ENCODE data around the gene PTPN2. TPM values are rescaled to one million over a fixed set of nuclear protein-coding genes. Genes with fewer than 3 reads are reported as not detected.

The PTPN2 gene
- total and polyA plus RNA-seq, 2 experiments from 2014 or later, result 49.9 to 65.5 TPM

DNA sequence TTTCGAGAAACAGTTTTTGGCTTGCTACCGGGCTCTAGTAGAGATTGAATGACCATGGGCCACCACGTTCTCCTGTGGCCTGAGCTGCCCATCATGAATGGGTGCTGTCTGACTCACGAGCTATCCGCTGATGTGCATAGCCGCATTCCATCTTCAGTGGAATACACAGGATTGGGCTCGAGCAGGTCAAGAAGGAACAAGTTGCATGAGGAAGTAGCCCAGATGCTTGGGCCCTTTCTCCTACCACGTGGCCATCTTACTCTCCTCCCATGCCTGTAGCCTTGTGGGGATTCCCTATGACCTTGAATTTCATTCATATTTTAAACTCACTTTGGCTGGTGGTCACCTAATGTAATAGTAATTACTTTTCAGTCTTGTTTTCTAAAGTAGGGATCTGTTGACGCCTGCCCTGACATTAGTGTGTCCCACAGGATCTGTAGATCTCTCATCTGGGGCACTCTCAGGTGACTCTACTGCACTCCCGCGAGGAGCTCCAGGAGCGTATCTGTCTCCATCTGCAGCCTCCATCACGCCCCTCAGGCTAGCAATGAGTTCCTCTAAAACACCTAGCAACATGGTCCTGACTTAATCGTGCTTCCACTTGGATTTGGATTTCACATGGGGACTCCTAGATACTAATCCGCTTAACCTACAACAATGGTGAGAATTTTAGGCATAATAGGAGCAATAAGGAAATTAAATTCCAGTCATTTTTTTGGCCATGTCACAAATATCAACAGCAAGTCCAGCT lies 113.4 kb downstream of the PTPN2 start:
- Mint-ChIP-seq H3K4me3 (no peak overlapping the region), H3K36me3 (ENCODE audit: low read depth) (no peaks in the 10 kb centered on the region; the same call in 2 of the 3 replicates), H3K9me3 (no peaks in the 10 kb centered on the region), H3K27ac (no peak overlapping the region; the same call in 1 of the 2 replicates), H3K27me3 (ENCODE audit: insufficient read depth, low read depth, poor library complexity) (no peaks in the 10 kb centered on the region), H3K4me1 (peaks cover 8% of the 10 kb centered on the region; the same call in 2 of the 3 replicates)
- no peak overlapping the region for H3K27ac ChIP-seq (ENCODE audit: low read depth)
- H3F3A ChIP-seq (replicated peaks; ENCODE audit: low read depth), result no peaks in the 10 kb centered on the region
- no peak overlapping the region for H3K4me2 ChIP-seq
- H3K9me2 ChIP-seq (ENCODE audit: insufficient read depth), result 0 out of 2 replicates have a peak, but pooled peaks cover 4% of the 10 kb centered on the region
- DNase-seq (ENCODE audit: low spot score) (no peak), ATAC-seq (no peak)
- H2AFZ ChIP-seq, result no peak overlapping the region
- no peaks in the 10 kb centered on the region for H3K36me3 ChIP-seq (ENCODE audit: insufficient read depth)
- H3K79me2 ChIP-seq (replicated peaks; ENCODE audit: insufficient read depth), result no peaks in the 10 kb centered on the region
- 0 out of 2 replicates have a peak, but pooled peaks cover 2% of the 10 kb centered on the region for H3K27me3 ChIP-seq (ENCODE audit: insufficient read depth)
- no peaks in the 10 kb centered on the region; the same call in none of the 2 replicates for H3K4me1 ChIP-seq (ENCODE audit: insufficient read depth)
- no peaks in the 10 kb centered on the region for H4K20me1 ChIP-seq (replicated peaks; ENCODE audit: insufficient read depth)
- H3K4me3 ChIP-seq, result no peak overlapping the region
- TF ChIP-seq STAT1 (IDR thresholded peaks at IDR 0.05; ENCODE audit: unreplicated experiment) (no peak), CREB1 (CRISPR knock-in tag; IDR thresholded peaks at IDR 0.05; ENCODE audit: low read depth) (no peak), EZH2 (IDR thresholded peaks at IDR 0.05; ENCODE audit: low read depth, unreplicated experiment) (no peak), ETS1 (IDR thresholded peaks at IDR 0.05) (no peak)

DNA sequence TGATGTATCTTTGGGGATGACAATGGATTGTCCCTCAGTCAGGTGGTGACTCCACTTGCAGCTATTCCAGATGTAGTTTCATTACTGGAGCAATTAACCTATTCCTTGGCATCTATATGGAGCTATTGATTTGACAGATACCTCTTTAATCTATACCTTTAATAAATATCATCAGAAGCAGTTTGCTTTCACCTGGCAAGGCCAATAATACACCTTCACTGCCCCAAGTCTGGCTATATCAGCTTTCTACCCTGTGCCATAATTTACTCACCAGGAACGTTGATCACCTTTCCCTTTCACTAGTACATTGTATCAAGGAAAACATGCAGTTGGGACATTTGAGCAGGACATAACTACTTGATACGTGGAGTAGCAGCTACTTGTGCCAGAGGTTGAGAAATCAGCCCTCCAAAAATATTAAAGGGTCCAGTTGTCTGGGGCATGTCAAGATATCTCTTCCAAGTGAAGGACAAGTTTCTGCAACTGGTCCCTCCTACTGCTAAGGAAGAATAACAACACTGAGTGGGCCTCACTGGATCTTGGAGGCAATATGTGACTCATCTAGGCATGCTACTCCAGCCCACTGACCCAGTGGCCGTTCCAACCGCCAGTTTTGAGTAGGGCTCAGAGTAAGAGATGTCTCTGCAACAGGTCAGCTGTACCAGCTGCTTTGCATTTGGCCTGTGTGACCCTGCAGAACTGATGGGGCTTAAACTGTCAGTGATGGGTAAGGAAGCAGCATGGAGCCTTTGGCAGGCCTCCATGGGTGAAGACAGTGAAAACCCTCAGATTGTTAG lies 114.2 kb downstream of the PTPN2 start:
- Mint-ChIP-seq H3K27me3 (ENCODE audit: insufficient read depth, low read depth, poor library complexity) (peaks cover 1% of the 10 kb centered on the region), H3K9me3 (no peaks in the 10 kb centered on the region)
- DNase-seq (ENCODE audit: low spot score), result no peak

GRCh38 chr18:12769136-12769535 lies 114.9 kb downstream of the PTPN2 start:
- ATAC-seq, result no peak
- H2AFZ ChIP-seq, result no peak overlapping the region
- TF ChIP-seq ZNF331 (CRISPR knock-in tag; IDR thresholded peaks at IDR 0.05; ENCODE audit: low read depth) (no peak), ZNF114 (CRISPR knock-in tag; IDR thresholded peaks at IDR 0.05) (no peak), POLR2AphosphoS5 (IDR thresholded peaks at IDR 0.05; ENCODE audit: low read depth) (no peak), STAT1 (IDR thresholded peaks at IDR 0.05; ENCODE audit: unreplicated experiment) (no peak), EZH2 (IDR thresholded peaks at IDR 0.05; ENCODE audit: low read depth, unreplicated experiment) (no peak), ETS1 (IDR thresholded peaks at IDR 0.05) (no peak)
- TF ChIP-seq, protein P1, sequence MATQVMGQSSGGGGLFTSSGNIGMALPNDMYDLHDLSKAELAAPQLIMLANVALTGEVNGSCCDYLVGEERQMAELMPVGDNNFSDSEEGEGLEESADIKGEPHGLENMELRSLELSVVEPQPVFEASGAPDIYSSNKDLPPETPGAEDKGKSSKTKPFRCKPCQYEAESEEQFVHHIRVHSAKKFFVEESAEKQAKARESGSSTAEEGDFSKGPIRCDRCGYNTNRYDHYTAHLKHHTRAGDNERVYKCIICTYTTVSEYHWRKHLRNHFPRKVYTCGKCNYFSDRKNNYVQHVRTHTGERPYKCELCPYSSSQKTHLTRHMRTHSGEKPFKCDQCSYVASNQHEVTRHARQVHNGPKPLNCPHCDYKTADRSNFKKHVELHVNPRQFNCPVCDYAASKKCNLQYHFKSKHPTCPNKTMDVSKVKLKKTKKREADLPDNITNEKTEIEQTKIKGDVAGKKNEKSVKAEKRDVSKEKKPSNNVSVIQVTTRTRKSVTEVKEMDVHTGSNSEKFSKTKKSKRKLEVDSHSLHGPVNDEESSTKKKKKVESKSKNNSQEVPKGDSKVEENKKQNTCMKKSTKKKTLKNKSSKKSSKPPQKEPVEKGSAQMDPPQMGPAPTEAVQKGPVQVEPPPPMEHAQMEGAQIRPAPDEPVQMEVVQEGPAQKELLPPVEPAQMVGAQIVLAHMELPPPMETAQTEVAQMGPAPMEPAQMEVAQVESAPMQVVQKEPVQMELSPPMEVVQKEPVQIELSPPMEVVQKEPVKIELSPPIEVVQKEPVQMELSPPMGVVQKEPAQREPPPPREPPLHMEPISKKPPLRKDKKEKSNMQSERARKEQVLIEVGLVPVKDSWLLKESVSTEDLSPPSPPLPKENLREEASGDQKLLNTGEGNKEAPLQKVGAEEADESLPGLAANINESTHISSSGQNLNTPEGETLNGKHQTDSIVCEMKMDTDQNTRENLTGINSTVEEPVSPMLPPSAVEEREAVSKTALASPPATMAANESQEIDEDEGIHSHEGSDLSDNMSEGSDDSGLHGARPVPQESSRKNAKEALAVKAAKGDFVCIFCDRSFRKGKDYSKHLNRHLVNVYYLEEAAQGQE (IDR thresholded peaks at IDR 0.05; ENCODE audit: unreplicated experiment), result no peak

More for the DNA sequence above, 114.2 kb downstream of the PTPN2 start:
- Histone ChIP-seq H3K4me2 (no peak overlapping the region), H3K36me3 (ENCODE audit: insufficient read depth) (no peaks in the 10 kb centered on the region), H3K27me3 (ENCODE audit: insufficient read depth) (no peaks in the 10 kb centered on the region), H4K20me1 (replicated peaks; ENCODE audit: insufficient read depth) (no peaks in the 10 kb centered on the region), H3K4me3 (no peak overlapping the region), H3K79me2 (replicated peaks; ENCODE audit: insufficient read depth) (no peaks in the 10 kb centered on the region), H2AFZ (no peak overlapping the region), H3K27ac (ENCODE audit: low read depth) (no peak overlapping the region), H3K4me1 (ENCODE audit: insufficient read depth) (no peaks in the 10 kb centered on the region; the same call in none of the 2 replicates), H3F3A (replicated peaks; ENCODE audit: low read depth) (no peaks in the 10 kb centered on the region), H3K9me2 (ENCODE audit: insufficient read depth) (0 out of 2 replicates have a peak, but pooled peaks cover 3% of the 10 kb centered on the region)
- H3K4me1 Mint-ChIP-seq, result peaks cover 8% of the 10 kb centered on the region; the same call in 2 of the 3 replicates
- H3K27ac Mint-ChIP-seq, result no peak overlapping the region
- TF ChIP-seq STAT1 (IDR thresholded peaks at IDR 0.05; ENCODE audit: unreplicated experiment), result no peak
- no peak for TF ChIP-seq ZNF114 (CRISPR knock-in tag; IDR thresholded peaks at IDR 0.05)
- TF ChIP-seq ZNF331 (CRISPR knock-in tag; IDR thresholded peaks at IDR 0.05; ENCODE audit: low read depth), result no peak
- no peak for TF ChIP-seq NANOG (IDR thresholded peaks at IDR 0.05; ENCODE audit: borderline replicate concordance)
- ATAC-seq, result no peak
- no peak overlapping the region for H3K4me3 Mint-ChIP-seq
- no peaks in the 10 kb centered on the region; the same call in 2 of the 3 replicates for H3K36me3 Mint-ChIP-seq (ENCODE audit: low read depth)

More at GRCh38 chr18:12769136-12769535, 114.9 kb downstream of the PTPN2 start:
- no peak overlapping the region for H3K27ac ChIP-seq (ENCODE audit: low read depth)
- DNase-seq (ENCODE audit: low spot score), result no peak
- H3K36me3 ChIP-seq (ENCODE audit: insufficient read depth), result no peaks in the 10 kb centered on the region
- H3K4me3 ChIP-seq, result no peak overlapping the region
- H3K27me3 Mint-ChIP-seq (ENCODE audit: insufficient read depth, low read depth, poor library complexity), result peaks cover 1% of the 10 kb centered on the region
- H3K9me2 ChIP-seq (ENCODE audit: insufficient read depth), result 0 out of 2 replicates have a peak, but pooled peaks cover 3% of the 10 kb centered on the region
- H3K27ac Mint-ChIP-seq, result no peak overlapping the region
- no peak overlapping the region for H3K4me2 ChIP-seq
- no peaks in the 10 kb centered on the region; the same call in 2 of the 3 replicates for H3K36me3 Mint-ChIP-seq (ENCODE audit: low read depth)
- H4K20me1 ChIP-seq (replicated peaks; ENCODE audit: insufficient read depth), result no peaks in the 10 kb centered on the region
- H3K79me2 ChIP-seq (replicated peaks; ENCODE audit: insufficient read depth), result no peaks in the 10 kb centered on the region
- no peaks in the 10 kb centered on the region; the same call in none of the 2 replicates for H3K4me1 ChIP-seq (ENCODE audit: insufficient read depth)
- no peaks in the 10 kb centered on the region for H3F3A ChIP-seq (replicated peaks; ENCODE audit: low read depth)
- no peaks in the 10 kb centered on the region for H3K9me3 Mint-ChIP-seq
- no peaks in the 10 kb centered on the region for H3K27me3 ChIP-seq (ENCODE audit: insufficient read depth)
- H3K4me3 Mint-ChIP-seq, result no peak overlapping the region
- H3K4me1 Mint-ChIP-seq, result peaks cover 8% of the 10 kb centered on the region; the same call in 2 of the 3 replicates

All from GM23338 (cell line).